DMS 273 (cell line): ENCODE results near the gene EMILIN2.

Experiments used
- DNase-seq: peaks from one replicate; lab custom pipeline; 2025; ENCODE audit not compliant: unreplicated experiment; lab: John Stamatoyannopoulos, UW

EMILIN2 gene

DNA sequence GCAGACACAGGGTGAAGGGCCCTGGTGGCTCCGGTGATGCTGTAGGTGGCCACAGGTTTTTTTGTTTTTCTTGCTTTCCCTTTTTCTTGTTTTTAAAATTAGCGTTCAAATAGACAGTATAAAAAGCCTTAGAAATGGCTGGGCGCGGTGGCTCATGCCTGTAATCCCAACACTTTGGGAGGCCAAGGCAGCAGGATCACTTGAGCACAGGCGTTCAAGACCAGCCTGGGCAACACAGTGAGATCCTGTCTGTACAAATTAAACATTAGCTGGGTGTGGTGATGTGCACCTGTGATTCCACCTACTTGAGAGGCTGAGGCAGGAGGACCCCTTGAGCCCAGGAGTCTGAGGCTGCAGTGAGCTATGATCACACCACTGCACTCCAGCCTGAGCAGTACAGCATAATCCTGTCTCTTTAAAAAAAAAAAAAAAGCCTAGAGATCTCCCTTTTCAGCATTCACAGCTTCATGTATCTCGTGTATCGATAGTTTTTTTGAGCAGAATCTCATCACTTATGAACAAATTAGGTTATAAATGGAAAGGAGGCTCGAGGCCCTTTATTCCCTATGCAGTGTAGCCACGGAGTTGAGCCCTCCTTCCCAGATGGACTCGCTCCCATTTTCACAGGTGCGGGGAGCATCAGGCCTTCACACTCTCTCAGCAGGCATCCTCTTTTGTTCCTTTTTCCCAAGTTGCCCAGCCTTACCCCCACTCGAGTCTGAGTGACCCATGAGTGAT lies 50.8 kb downstream of the EMILIN2 start:
- DNase-seq, result no peak

DNA sequence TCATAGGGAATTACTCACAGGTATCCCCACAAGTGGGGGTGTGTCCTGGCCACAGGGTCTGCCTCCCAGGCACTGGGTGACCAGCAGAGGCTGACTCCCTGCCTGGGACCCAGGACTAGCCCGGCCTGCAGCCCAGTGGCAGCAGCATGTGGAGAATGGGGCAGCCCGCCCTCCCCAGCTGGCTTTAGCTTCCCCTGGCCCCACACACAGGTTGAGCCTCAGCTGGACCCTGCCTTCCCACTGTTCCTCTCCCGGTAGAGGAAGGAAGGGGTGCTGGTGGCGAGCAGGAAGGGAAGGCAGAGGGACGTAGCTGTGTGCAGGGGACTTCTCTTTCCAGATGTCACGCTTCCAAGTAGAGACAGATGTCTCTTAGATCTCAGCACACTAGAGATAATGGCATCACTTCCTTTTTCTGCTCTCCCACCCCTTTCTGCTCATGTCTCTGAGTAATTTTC lies 51.4 kb downstream of the EMILIN2 start:
- DNase-seq, result peak; percentile 23

- no peak for DNase-seq
These were observed 54.0 kb downstream of the EMILIN2 start for GRCh38 chr18:2900684-2901422.

- no peak for DNase-seq
These were observed 54.7 kb downstream of the EMILIN2 start for GRCh38 chr18:2901423-2901985.

- DNase-seq, result no peak
These were observed 55.5 kb downstream of the EMILIN2 start for GRCh38 chr18:2902327-2902726.

DNA sequence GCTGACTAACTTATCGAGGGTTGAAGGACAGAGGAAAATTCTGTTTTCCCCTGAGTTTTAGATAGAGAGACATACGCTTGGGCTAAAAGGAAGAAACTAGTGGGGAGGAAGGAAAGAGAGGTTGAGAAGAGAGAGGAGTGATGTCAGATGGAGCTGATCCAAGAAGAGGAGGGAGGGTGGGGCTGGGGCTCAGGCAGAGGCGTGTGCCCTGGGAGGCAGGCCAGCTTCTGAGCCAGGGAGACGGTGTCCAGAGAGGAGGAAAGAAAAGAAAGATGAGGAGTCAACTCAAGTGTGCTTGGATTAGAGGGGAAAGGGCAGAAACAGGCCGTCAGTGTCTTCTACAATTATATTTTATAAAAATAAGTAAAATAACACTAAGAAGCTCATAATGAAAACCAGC lies 56.2 kb downstream of the EMILIN2 start:
- peak; percentile 50 for DNase-seq

DNA sequence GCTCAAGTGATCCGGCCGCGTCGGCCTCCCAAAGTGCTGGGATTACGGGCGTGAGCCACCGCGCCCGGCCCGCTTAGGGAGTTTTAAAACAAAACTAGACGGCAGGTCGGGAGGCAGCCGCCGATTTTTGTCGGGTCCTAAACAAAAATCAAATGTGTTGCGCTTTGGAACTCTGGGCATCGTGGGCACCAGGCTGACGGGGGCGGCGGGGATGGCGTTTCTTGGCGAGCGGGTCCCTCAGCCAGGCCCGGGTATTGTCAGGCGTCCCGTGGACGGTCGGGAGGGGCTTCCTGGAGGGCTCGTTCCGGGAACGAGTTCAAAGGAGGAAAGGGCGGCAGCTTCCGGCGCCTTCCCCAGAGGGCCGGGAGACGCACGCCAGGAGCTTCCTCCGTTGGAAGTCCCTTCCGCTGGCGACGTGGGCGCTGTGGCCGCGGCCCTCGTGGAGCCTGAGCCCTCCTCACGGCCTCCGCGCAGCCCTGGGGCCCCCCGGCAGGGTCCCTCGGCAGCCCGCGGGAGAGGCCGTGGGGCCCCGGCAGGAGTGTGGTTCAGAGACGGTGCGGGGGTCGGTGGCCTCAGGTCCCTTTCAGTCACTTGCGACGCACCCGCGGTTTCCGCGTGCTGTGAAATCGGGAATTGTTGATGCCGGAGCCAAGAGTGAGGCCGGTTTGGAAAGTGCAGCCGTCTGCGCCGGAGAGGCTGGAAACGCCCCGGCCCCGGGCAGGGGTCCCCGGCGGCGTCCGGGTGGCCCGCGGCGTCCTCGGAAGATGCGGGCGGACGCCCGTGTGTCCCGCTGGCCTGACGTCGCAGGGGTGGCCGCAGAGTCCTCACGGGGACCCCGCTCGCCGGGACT lies 59.3 kb downstream of the EMILIN2 start:
- peak; percentile 60 for DNase-seq

- peak; percentile 70 for DNase-seq
These were observed 60.1 kb downstream of the EMILIN2 start for GRCh38 chr18:2906704-2907549.

- DNase-seq, result no peak
These were observed 60.8 kb downstream of the EMILIN2 start for GRCh38 chr18:2907550-2908135.

DNA sequence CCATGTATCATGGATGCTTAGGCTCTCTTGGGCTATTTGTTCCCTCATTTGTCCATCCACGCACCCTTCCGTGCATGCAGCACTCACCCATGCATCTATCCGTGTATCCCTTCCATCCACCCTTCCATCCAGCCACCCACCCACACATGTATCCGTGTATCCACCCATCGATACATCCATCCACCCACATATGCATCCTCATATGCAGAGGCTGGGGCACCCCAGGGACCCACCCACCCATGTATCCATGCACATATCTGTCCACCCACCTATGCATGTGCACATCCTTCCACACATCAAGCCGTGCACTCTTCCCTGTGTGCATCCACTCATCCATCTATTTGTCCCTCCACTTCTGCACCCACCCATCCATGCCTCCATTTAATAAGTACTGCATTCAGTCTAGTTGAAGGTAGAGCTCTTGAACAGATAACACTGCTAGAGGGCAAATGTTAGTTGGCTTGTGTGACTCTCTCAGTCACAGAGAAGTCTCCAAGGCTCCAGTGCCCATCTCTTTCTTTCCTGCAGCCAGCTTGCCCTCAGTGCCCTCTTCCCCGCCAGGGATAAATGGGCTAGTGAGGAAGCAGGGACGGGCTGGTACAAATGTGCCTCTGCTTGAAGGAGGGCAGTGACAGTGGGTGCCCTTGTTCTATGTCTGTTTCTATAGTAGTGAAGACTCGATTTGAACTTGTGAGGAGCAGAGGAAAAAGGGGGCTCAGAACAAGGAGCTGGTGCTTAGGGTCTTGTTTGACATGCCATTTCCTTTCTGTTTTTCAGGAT lies 61.5 kb downstream of the EMILIN2 start:
- no peak for DNase-seq

- no peak for DNase-seq
These were observed 62.1 kb downstream of the EMILIN2 start for GRCh38 chr18:2908946-2909335.

DNA sequence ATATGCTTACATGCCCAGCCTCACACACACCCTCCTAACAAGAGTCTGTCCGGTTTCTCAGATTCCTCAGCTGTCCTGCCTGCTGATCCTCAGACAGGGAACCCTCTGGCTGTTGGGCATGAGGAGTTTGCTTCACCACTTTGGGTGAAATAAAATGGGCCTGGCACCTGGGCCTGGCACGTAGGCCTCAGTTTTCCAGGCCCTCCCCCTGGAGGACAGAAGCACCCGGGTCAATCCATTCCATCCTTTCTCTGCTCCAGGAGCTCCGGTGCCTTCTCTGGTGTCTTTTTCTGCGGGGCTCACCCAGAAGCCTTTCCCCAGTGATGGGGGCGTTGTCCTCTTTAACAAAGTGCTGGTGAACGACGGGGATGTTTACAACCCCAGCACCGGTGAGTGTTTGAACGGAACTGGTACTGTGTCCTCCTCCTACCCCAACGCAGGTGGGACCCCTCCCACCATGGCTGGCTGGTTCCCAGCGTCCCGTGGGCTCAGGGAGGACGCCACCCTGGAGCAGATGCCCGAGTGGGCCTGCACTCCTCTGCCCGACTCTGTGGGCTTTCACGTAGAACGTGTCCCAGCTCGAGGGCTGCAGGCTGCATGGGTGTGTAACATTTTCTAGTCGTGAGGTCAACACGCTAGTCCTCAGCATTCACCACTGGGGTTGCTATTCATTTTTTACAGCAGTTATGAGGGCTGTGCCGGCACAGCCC lies 62.8 kb downstream of the EMILIN2 start:
- DNase-seq, result no peak

DNA sequence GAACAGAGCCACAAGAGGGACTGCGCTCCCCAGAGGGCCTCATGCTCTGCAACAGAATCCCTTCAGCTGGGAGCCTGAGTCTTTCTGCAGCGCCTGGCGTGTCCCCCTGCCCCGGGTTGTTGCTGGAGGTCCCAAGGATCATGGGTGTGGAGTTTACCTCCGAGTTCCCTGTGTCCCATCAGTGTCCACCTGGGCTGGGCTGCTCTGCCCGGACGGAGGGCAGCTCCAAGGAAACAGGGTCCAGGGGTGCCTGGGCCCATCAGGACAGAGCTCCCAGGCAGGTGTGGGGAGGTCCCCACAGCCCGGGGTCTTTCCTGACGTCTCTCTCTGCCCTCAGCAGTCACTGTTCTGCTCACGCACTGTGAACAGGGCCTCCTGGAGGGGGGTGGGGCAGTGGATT lies 63.5 kb downstream of the EMILIN2 start:
- DNase-seq, result no peak

DNA sequence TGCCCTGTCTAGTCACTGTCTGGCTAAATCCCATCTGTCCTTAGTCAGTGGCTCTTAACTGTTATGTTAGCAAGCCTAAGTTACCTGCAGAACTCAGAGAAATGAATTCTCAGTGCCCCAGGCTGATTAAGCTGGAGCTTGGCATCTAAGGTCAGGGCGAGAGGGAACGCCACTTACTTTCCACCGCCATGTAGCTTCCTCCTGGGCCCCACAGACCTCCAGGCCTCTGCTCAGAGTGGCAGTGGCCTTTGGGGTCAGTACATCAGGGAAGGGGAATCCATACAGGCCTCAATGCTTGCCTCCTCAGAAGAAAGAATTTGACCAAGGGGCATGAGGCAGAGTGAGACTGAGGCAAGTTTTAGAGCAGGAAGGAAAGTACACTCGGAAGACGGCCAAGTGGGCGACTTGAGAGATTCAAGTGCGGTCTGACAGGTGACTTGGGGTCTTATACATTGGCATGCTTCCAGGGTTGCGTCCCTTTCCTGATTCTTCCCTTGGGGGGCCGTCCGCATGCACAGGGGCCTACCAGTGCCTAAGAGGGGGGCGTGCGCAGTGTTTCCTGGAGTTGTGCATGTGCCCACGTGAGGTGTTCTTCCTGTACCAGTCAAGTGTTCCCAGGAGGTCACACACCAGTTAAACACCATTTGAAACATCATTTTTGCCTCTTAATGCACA lies 64.1 kb downstream of the EMILIN2 start:
- no peak for DNase-seq

DNA sequence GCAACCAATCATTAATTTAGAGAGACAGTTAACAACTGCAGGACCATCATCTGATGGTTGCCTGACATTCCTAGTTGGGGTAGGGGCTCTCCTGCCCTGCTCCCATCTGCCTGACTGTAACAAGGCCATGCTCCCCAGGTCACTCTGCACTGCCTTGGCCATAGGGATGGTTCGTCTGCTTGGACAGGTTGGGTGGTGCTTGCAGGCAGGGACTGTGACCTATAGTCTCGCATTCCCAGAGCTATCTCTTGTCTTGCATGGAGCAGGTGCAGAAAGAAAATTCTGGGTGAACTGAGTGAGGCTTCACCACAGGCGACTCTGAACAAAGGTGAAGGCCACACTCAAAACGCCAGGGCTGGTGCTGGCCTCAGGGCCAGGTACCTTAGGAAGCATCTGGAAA lies 64.7 kb downstream of the EMILIN2 start:
- DNase-seq, result no peak

- DNase-seq, result no peak
These were observed 65.8 kb downstream of the EMILIN2 start for GRCh38 chr18:2912357-2913299.
